Right lobe of liver (tissue), 6 donors: ENCODE measurements around the gene GATA5. TPM values are rescaled to one million over a fixed set of nuclear protein-coding genes. Genes with fewer than 3 reads are reported as not detected.

ENCODE experiments used
- ATAC-seq, 4 donors: fragments of 200-7000 bp; cut with Tn5 transposase; one replicate each; pipeline ENCODE4 v1.9.1; 2020; ENCODE audit warnings: mild to moderate bottlenecking in 4 of 4, moderate library complexity in 4 of 4
- DNase-seq, 3 donors: peaks; one replicate each; pipeline ENCODE4 v3.0.0-alpha.2; 2020
- H3K27ac ChIP-seq, 3 donors: fragments of 200-600 bp; one replicate each; pipeline ENCODE4 v1.8.0; 2022
- H3K27me3 ChIP-seq, 2 donors: fragments of 200-600 bp; one replicate each; pipeline ENCODE4 v1.8.0; 2022
- H3K36me3 ChIP-seq, 4 donors: fragments of 200-600 bp; sonication (generic) in 1 of 4; one replicate each; pipeline versions ENCODE4 v1.5.1 to v1.8.0; 2017 to 2022; ENCODE audit warnings: control low read depth in 1 of 4
- H3K4me1 ChIP-seq, 4 donors: fragments of 200-600 bp; sonication (generic) in 1 of 4; one replicate each; pipeline versions ENCODE4 v1.5.1 to v1.8.0; 2017 to 2022; ENCODE audit warnings: control low read depth in 1 of 4
- H3K4me3 ChIP-seq, 3 donors: fragments of 200-600 bp; one replicate each; pipeline ENCODE4 v1.8.0; 2022
- H3K9me3 ChIP-seq, 4 donors: fragments of 200-600 bp; sonication (generic) in 1 of 4; one replicate each; pipeline versions ENCODE4 v1.5.1 to v1.8.0; 2017 to 2022; ENCODE audit warnings: control low read depth in 1 of 4
- POLR2A ChIP-seq: fragments of 450-650 bp; IDR thresholded peaks from one replicate; pipeline ENCODE4 v1.6.1; 2017; ENCODE audit warnings: antibody characterized with exemption, mild to moderate bottlenecking
- WGBS: methylation state at CpG from one replicate; pipeline ENCODE4 v1.1.6; 2018; ENCODE audit warnings: low coverage, low lambda C conversion rate; ENCODE audit not compliant: insufficient coverage; ENCODE audit errors: missing lambda C conversion rate; 5-methylcytosine and 5-hydroxymethylcytosine counted together
- intact Hi-C, 2 donors: fragments of 100-400 bp; cut with DNase I; formaldehyde crosslinking; loops; one replicate each; pipeline versions ENCODE4 v1.11.2 to v1.14.1; 2022
- total RNA-seq, 6 experiments: library from RNA; depleted of rRNA in 2 of 6; stranded (reverse); fragments of >200 nt in 2 of 6; fragmentation: NEBNext Ultra II Directional in 3 of 6; extraction: Animal tissue kit (Norgen Biotek cat#: 25700) in 3 of 6; gene quantifications; one replicate each; pipeline versions ENCODE4 v1.1.0 to v1.2.4, GENCODE V29; 2016 to 2023
- TF ChIP-seq, protein P1 (sequence below), 4 donors: fragments of 200-600 bp in 3 of 4; fragments of 450-650 bp in 1 of 4; IDR thresholded peaks; one replicate each; pipeline versions ENCODE4 v1.5.1 to v1.8.0; 2016 to 2022; ENCODE audit warnings: antibody characterized with exemption in 4 of 4, mild to moderate bottlenecking in 2 of 4
- donor health status: DM: no; HTN: yes; CAD: no.
- donor health status: DM: no; HTN: no; CAD: no.
- donor health status: DM: no; HTN: no; CAD: no.
- donor health status: DM: no; HTN: yes; CAD: no.
- donor health status: DM: no; HTN: yes; CAD: no.

The GATA5 gene
- total RNA-seq, 6 experiments from 2014 or later, result 0.12 to 0.56 (median 0.26) TPM

DNA sequence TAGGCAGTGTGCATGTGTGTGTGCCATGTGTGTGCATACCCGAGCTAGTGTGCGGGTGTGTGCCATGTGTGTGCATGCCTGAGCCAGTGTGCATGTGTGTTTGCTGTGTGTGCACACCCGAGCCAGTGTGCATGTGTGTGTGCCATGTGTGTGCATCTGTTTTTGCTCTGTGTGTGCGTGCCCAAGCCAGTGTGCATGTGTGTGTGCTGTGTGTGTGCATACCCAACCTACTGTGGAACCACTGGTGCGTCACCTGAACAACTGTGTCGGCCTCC lies 54.1 kb downstream of the GATA5 start:
- Histone ChIP-seq H3K9me3 (no peaks in the 10 kb centered on the region), H3K4me3 (no peak overlapping the region), H3K27ac (no peak overlapping the region), H3K4me1 (no peaks in the 10 kb centered on the region), H3K36me3 (no peaks in the 10 kb centered on the region), H3K27me3 (no peaks in the 10 kb centered on the region)
- WGBS, result 80% methylated on average over 1 of the region's 6 CpGs
- ATAC-seq (no peak), DNase-seq (no peak)
- intact Hi-C loops, result no loop called here
- TF ChIP-seq POLR2A, result no peak
- TF ChIP-seq, protein P1, sequence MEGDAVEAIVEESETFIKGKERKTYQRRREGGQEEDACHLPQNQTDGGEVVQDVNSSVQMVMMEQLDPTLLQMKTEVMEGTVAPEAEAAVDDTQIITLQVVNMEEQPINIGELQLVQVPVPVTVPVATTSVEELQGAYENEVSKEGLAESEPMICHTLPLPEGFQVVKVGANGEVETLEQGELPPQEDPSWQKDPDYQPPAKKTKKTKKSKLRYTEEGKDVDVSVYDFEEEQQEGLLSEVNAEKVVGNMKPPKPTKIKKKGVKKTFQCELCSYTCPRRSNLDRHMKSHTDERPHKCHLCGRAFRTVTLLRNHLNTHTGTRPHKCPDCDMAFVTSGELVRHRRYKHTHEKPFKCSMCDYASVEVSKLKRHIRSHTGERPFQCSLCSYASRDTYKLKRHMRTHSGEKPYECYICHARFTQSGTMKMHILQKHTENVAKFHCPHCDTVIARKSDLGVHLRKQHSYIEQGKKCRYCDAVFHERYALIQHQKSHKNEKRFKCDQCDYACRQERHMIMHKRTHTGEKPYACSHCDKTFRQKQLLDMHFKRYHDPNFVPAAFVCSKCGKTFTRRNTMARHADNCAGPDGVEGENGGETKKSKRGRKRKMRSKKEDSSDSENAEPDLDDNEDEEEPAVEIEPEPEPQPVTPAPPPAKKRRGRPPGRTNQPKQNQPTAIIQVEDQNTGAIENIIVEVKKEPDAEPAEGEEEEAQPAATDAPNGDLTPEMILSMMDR (IDR thresholded peaks at IDR 0.05), result no peak

DNA sequence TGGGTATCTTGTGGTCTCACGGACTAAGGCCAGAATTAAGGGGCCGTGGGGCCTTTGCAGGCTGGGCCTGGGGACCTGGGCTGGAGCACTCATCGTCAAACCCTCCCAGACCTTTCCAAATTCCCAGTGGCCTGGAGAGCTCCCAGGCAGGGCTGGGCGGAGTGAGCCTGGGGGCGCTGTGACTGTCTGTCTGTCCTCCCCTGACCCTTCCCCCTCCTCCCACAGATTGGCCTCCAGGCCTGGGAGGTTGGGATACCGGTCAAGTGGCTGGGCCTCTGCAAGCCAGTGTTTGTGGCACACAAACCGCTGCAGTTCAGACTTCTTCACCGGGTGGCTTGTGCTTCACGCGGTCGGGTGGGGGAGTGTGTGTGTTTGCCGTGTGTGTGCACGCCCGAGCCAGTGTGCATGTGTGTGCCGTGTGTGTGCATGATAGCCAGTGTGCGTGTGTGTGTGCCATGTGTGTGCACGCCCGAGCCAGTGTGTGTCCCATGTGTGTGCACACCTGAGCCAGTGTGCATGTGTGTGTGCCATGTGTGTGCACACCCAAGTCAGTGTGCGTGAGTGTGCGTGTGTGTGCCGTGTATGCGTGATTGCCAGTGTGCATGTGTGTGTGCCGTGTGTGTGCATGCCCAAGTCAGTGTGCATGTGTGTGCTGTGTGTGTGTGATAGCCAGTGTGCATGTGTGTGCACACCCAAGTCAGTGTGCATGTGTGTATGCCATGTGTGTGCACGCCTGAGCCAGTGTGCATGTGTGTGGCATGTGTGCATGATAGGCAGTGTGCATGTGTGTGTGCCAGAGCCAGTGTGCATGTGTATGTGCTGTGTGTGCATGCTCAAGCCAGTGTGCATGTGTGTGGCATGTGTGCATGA lies 54.7 kb downstream of the GATA5 start:
- Histone ChIP-seq H3K9me3 (no peaks in the 10 kb centered on the region), H3K4me3 (no peak overlapping the region), H3K36me3 (no peaks in the 10 kb centered on the region), H3K4me1 (no peaks in the 10 kb centered on the region), H3K27me3 (no peaks in the 10 kb centered on the region), H3K27ac (no peak overlapping the region)
- ATAC-seq (no peak), DNase-seq (no peak)
- no peak for TF ChIP-seq POLR2A
- TF ChIP-seq, protein P1 (IDR thresholded peaks at IDR 0.05), result no peak
- 96% methylated on average over 5 of the region's 24 CpGs for WGBS
- intact Hi-C loops, result no loop called here

DNA sequence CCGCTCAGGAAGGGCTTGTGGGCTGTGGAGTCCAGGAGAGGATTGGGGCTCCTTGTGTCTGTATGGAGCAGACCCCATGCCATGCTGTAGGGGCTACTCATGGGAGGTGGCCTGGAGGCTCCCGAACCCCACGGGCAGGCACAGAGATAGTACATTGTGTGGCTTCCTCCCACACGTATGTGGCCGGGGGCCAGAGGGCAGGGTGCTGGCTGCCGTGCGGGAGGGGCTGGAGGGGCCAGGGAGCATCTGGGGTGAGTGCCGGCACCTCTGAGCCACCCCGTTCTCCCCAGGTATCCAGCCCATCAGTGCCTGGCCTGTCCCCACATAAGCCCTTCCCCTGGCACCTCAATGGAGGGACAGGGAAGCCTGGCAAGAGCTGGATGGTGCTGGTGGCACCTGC lies 56.0 kb downstream of the GATA5 start:
- no peaks in the 10 kb centered on the region for H3K4me1 ChIP-seq
- DNase-seq (no peak), ATAC-seq (no peak)
- H3K36me3 ChIP-seq, result no peaks in the 10 kb centered on the region
- H3K4me3 ChIP-seq, result no peak overlapping the region
- no CpG with 5 or more reads among the region's 9 CpGs for WGBS
- H3K27ac ChIP-seq, result no peak overlapping the region
- intact Hi-C loops, result loop anchor here in 1 of 2 donors (10.0 kb wide), 1 partner anchor 365 kb away; no protein-coding TSS in a partner anchor
- H3K9me3 ChIP-seq, result no peaks in the 10 kb centered on the region
- TF ChIP-seq POLR2A, result no peak
- TF ChIP-seq, protein P1 (IDR thresholded peaks at IDR 0.05), result no peak
- no peaks in the 10 kb centered on the region for H3K27me3 ChIP-seq

DNA sequence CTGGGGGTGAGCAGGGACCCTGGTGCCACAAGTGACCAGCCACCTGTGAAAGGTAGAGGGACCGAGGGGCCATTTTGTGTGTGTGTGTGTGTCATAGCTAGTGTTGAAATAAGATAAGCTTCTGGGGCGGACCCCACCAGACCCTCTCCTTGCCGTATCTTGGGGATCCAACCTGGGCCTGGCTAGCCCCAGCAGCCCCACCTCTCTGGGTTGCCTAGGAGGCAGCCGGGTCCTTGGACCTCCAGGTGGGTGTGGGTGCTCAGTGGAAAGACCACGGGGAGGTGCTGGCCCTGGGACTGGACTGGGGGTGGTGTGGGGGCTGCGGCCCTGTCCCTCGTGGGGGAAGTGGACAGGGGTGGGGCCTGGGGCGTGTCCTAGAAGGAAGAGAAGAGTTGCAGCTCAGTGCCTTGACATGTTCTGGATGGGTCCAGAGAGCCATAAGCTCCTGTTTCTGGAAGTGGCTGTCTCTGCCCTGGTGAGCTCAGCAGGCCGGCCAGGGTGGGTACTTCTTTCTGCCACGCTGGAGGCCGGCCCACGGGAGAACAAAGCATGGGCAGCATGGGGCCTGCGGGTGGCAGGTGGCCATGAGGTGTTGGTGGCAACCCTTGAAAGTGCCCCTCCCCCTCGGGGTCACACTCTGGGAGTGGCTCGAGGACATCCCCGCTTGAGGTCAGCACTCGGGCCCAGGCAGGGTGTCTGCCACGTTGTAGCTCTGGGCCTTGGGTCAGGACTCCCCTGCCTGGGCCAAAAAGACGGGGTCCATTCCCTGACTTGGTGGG lies 56.9 kb downstream of the GATA5 start:
- no peaks in the 10 kb centered on the region for H3K36me3 ChIP-seq
- no CpG with 5 or more reads among the region's 19 CpGs for WGBS
- ATAC-seq (no peak), DNase-seq (no peak)
- H3K27me3 ChIP-seq, result no peaks in the 10 kb centered on the region
- TF ChIP-seq POLR2A, result no peak
- TF ChIP-seq, protein P1 (IDR thresholded peaks at IDR 0.05), result no peak
- no peaks in the 10 kb centered on the region for H3K9me3 ChIP-seq
- H3K27ac ChIP-seq, result no peak overlapping the region
- H3K4me1 ChIP-seq, result no peaks in the 10 kb centered on the region
- H3K4me3 ChIP-seq, result no peak overlapping the region
- intact Hi-C loops, result loop anchor here in 1 of 2 donors (10.0 kb wide), 1 partner anchor 366 kb away; no protein-coding TSS in a partner anchor
